Measurements from ENCODE around the gene LYST.

GRCh38 chr1:235851939-235852338 lies 14.8 kb downstream of the LYST start:
- TF ChIP-seq CTCF (IDR thresholded peaks at IDR 0.05 in 8 of 11, conservative IDR thresholded peaks at IDR 0.05 in 3 of 11) (no peak), POLR2AphosphoS5 (IDR thresholded peaks at IDR 0.05) (no peak), POLR2A (IDR thresholded peaks at IDR 0.05) (no peak)

Measured in spleen (tissue), 7 donors.